ENCODE results near the gene RASA3. TPM values are rescaled to one million over a fixed set of nuclear protein-coding genes. Genes with fewer than 3 reads are reported as not detected.
A peak's percentile ranks its signal among the peaks of the same experiment; 100 is the strongest.

The RASA3 gene
- total RNA-seq, 4 donors from 2014 or later, result 25.0 to 43.1 (median 30.2) TPM

DNA sequence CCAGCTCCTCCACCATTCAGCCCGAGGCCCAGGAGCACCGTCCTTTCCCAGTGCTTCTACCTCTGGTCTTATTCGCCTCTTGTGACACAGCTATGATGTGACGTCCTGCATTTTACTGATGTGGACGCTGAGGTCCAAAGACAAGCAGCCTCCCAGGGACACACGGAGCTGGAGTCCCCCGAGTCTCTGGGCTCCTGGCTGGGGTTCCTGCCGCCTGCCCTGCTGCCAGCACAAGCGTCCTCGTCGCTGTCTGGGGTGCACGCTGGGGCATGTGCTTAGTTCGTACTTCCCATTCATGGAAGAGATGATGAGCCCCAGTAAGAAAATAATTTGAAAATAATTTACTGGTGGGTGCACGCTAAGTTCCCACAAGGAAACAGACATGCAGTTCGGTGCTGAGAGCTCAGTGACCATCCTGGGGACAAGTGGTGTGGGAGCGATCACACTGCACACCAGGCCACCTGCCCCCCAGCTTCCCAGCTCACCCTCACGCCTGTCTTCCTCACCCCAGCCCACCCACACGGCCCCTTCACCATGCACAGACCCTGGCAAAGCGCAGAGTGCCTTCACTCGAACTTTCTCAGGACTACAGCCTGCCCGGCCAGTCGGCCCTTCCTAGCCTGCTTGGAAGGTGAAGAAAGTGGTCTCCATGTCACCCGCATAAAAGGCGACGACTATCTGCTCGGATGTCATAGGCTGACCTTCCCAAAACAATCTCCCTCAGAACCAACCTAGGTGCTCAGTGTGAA, 32.4 kb upstream of the RASA3 start:
- H3K27ac ChIP-seq, result no peak overlapping the region
- no peak for ATAC-seq
- TF ChIP-seq, protein P1, sequence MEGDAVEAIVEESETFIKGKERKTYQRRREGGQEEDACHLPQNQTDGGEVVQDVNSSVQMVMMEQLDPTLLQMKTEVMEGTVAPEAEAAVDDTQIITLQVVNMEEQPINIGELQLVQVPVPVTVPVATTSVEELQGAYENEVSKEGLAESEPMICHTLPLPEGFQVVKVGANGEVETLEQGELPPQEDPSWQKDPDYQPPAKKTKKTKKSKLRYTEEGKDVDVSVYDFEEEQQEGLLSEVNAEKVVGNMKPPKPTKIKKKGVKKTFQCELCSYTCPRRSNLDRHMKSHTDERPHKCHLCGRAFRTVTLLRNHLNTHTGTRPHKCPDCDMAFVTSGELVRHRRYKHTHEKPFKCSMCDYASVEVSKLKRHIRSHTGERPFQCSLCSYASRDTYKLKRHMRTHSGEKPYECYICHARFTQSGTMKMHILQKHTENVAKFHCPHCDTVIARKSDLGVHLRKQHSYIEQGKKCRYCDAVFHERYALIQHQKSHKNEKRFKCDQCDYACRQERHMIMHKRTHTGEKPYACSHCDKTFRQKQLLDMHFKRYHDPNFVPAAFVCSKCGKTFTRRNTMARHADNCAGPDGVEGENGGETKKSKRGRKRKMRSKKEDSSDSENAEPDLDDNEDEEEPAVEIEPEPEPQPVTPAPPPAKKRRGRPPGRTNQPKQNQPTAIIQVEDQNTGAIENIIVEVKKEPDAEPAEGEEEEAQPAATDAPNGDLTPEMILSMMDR (IDR thresholded peaks at IDR 0.05), result no peak
- no peak for TF ChIP-seq POLR2A (IDR thresholded peaks at IDR 0.05)
- TF ChIP-seq EP300 (IDR thresholded peaks at IDR 0.05), result no peak
- TF ChIP-seq POLR2AphosphoS5 (IDR thresholded peaks at IDR 0.05), result no peak
- no peak overlapping the region for H3K4me3 ChIP-seq
- peaks cover 0 to 42% (median 25%) of the 10 kb centered on the region in 3 donors for H3K4me1 ChIP-seq
- H3K36me3 ChIP-seq, result no peaks in the 10 kb centered on the region
- WGBS, 2 donors (ENCODE audit: low coverage in 1 of 2), result 86 to 94% methylated on average over 1 to 6 of the region's 26 CpGs
- H3K9me3 ChIP-seq, result no peaks in the 10 kb centered on the region
- no peaks in the 10 kb centered on the region for H3K27me3 ChIP-seq

DNA sequence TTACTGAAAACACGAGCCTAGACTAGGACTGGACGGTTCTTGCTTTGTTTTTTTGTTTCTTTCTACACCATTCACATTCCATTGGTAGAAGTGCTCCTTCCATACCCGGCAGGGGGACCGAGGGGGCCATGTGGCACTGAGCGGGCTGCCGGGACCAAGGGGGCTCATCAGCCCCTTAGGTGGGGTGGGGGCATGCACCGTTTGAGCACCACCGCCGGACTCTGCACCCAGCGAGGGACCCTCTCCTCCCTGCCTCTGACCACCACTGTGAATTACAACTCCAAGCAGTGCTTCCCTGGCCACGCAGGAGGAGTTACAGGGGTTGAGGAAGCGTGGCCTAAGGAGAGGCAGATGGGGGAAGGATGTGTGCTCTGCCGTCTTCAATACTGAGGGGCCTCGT, 31.6 kb upstream of the RASA3 start:
- Histone ChIP-seq H3K36me3 (no peaks in the 10 kb centered on the region), H3K4me1 (peaks cover 0 to 42% (median 25%) of the 10 kb centered on the region in 3 donors), H3K9me3 (no peaks in the 10 kb centered on the region), H3K27me3 (no peaks in the 10 kb centered on the region), H3K27ac (no peak overlapping the region), H3K4me3 (no peak overlapping the region)
- whole genome bisulfite sequencing, 2 donors (ENCODE audit: low coverage in 1 of 2), result 72 to 85% methylated on average over 4 to 12 of the region's 14 CpGs
- TF ChIP-seq POLR2AphosphoS5 (IDR thresholded peaks at IDR 0.05) (no peak), POLR2A (IDR thresholded peaks at IDR 0.05) (no peak), EP300 (IDR thresholded peaks at IDR 0.05) (no peak)
- TF ChIP-seq, protein P1 (IDR thresholded peaks at IDR 0.05), result no peak
- no peak for ATAC-seq

DNA sequence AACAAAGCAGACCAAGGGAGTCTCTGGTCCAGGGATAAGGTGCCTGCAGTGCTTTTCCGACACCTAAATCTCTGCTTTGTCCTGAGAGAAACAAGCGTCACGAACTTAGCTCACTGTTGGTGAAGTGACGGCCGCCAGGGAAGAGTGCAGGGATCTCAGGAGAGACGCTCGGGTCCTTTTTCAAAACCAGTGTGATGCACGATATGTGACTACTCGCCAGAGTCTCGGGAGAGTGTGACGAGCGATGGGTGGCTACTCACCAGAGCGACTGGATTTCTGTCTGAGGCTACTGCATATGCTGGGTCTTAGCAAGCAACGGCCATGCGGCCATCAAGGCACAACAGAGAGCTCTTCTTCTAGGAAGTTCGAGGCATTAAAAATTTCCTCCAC, 30.1 kb upstream of the RASA3 start:
- no peak overlapping the region for H3K27ac ChIP-seq

DNA sequence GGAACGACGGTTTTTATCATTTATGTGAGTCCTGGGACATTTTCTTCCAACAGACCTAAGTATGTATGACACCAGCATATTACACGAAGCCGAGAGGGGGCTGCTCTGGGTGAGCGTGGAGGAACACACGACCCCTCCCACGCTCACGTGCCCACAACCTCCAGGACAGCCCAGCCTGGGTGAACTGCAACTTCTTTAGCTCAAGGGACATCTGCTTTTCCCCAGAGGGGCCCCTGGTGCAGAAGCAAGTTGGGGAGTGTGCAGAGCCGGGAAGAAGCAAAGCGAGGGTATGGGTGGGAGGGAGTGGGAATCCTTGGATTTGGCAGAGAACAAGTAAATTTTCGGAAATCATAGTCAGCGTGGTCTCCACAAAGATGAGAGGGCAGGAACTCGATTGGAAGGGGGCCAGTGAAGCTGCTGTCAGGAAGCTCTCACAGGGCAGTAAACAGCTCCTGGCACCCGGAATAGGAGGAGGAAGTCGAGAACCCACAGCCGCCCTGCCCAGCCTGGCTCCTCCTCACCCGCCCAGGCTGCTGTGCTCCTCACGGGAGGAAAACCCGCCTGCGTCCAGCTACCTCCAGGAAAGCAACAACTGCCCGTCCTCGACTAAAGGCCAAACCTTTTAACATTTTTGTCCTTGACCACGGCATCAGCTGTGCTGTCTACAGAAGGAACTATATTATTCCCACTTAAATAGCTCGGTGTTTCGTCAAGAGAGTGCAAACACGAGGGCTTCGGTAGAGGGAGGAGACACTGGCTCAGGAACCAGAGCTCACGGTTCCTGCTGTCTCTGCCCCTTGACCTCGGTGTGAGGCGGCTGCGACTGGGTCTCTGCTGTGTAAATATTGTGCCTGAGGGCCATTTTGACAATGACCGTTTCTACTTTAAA, 29.5 kb upstream of the RASA3 start:
- Histone ChIP-seq H3K27ac (no peak overlapping the region), H3K4me1 (peaks cover 0 to 30% (median 23%) of the 10 kb centered on the region in 3 donors), H3K36me3 (no peaks in the 10 kb centered on the region), H3K9me3 (no peaks in the 10 kb centered on the region), H3K27me3 (no peaks in the 10 kb centered on the region), H3K4me3 (no peak overlapping the region)
- TF ChIP-seq POLR2AphosphoS5 (IDR thresholded peaks at IDR 0.05), result peak; percentile 23
- TF ChIP-seq, protein P1 (IDR thresholded peaks at IDR 0.05), result no peak
- 24 to 28% methylated on average over 10 to 12 of the region's 32 CpGs for WGBS, 2 donors (ENCODE audit: low coverage in 1 of 2)
- ATAC-seq, result peak; percentile 77

More for the DNA sequence above, 30.1 kb upstream of the RASA3 start:
- ATAC-seq, result no peak
- H3K36me3 ChIP-seq, result no peaks in the 10 kb centered on the region
- no peaks in the 10 kb centered on the region for H3K27me3 ChIP-seq
- peaks cover 0 to 36% (median 25%) of the 10 kb centered on the region in 3 donors for H3K4me1 ChIP-seq
- H3K9me3 ChIP-seq, result no peaks in the 10 kb centered on the region
- WGBS, 2 donors (ENCODE audit: low coverage in 1 of 2), result 88 to 94% methylated on average over 3 to 12 of the region's 16 CpGs
- no peak for TF ChIP-seq EP300 (IDR thresholded peaks at IDR 0.05)
- no peak for TF ChIP-seq POLR2AphosphoS5 (IDR thresholded peaks at IDR 0.05)
- no peak for TF ChIP-seq POLR2A (IDR thresholded peaks at IDR 0.05)
- TF ChIP-seq, protein P1 (IDR thresholded peaks at IDR 0.05), result no peak
- no peak overlapping the region for H3K4me3 ChIP-seq

Measured in gastroesophageal sphincter (tissue), 4 donors.